Psoas muscle (tissue), 8 donors: ENCODE measurements around the gene NEUROG3. TPM values are rescaled to one million over a fixed set of nuclear protein-coding genes. Genes with fewer than 3 reads are reported as not detected.

ENCODE experiments used
- ATAC-seq, 4 donors: fragments of 200-7000 bp; cut with Tn5 transposase; one replicate each; pipeline ENCODE4 v1.9.1; 2020; ENCODE audit warnings: moderate library complexity in 3 of 4, mild to moderate bottlenecking in 2 of 4
- DNase-seq, 2 donors: peaks; one replicate each; pipeline ENCODE4 v3.0.0-alpha.2; 2020
- H3K27ac ChIP-seq: fragments of 200-600 bp; one replicate; pipeline ENCODE4 v1.8.0; 2022
- H3K27me3 ChIP-seq, 3 donors: fragments of 200-600 bp in 1 of 3; one replicate each; pipeline versions ENCODE4 v1.6.1 to v1.8.0; 2013 to 2022; ENCODE audit warnings: low read length in 2 of 3, mild to moderate bottlenecking in 2 of 3, moderate library complexity in 1 of 3; ENCODE audit not compliant: insufficient read depth in 3 of 3
- H3K36me3 ChIP-seq, 2 donors: fragments of 200-600 bp in 1 of 2; one replicate each; pipeline versions ENCODE4 v1.6.1 to v1.8.0; 2013 to 2022; ENCODE audit warnings: low read depth in 1 of 2, mild to moderate bottlenecking in 1 of 2, moderate library complexity in 1 of 2; ENCODE audit not compliant: insufficient read depth in 1 of 2
- H3K4me1 ChIP-seq: fragments of 200-600 bp; one replicate; pipeline ENCODE4 v1.8.0; 2022
- H3K4me3 ChIP-seq: fragments of 200-600 bp; one replicate; pipeline ENCODE4 v1.8.0; 2022; ENCODE audit warnings: mild to moderate bottlenecking
- H3K9me3 ChIP-seq: fragments of 200-600 bp; one replicate; pipeline ENCODE4 v1.8.0; 2022
- CTCF ChIP-seq: fragments of 200-600 bp; IDR thresholded peaks from one replicate; pipeline ENCODE4 v1.8.0; 2022; ENCODE audit warnings: antibody characterized with exemption
- WGBS, 3 donors: extraction: QIAGEN DNeasy Blood & Tissue Kit; methylation state at CpG; one replicate each; pipeline versions ENCODE4 v1.1.6 to v1.1.7; 2013; 5-methylcytosine and 5-hydroxymethylcytosine counted together
- intact Hi-C, 2 donors: fragments of 100-400 bp; cut with DNase I; formaldehyde crosslinking; loops; one replicate each; pipeline versions ENCODE4 v1.11.0 to v1.14.2; 2022
- polyA plus RNA-seq, 3 donors: library from polyadenylated mRNA; stranded (reverse); fragments of 200-250 nt; gene quantifications; one replicate each; pipeline ENCODE4 v1.2.3, GENCODE V29; 2013
- total RNA-seq, 4 donors: library from RNA; stranded (reverse); fragmentation: NEBNext Ultra II Directional in 2 of 4; extraction: Animal tissue kit (Norgen Biotek cat#: 25700) in 2 of 4; gene quantifications; one replicate each; pipeline versions ENCODE4 v1.2.1 to v1.2.4, GENCODE V29; 2021 to 2023
- donor health status: healthy with polysubstance abuse.
- donor health status: DM: no; HTN: no; CAD: no; lungs with moderate emphysema.
- donor health status: Bipolar disorder and iron deficiency.
- donor health status: healthy.
- donor health status: DM: yes; HTN: yes; CAD: no.
- donor health status: DM: no; HTN: no; CAD: no.
- donor health status: DM: no; HTN: no; CAD: no.
- donor health status: DM: yes; HTN: yes; CAD: no.

Gene NEUROG3
- total and polyA plus RNA-seq, 7 donors = 0.01 TPM; not detected in 6

- Histone ChIP-seq H3K4me1 (no peaks in the 10 kb centered on the region), H3K4me3 (no peak overlapping the region), H3K27me3 (no peaks in the 10 kb centered on the region), H3K36me3 (no peaks in the 10 kb centered on the region), H3K9me3 (no peaks in the 10 kb centered on the region), H3K27ac (no peak overlapping the region)
- intact Hi-C loops = no loop called here
- ATAC-seq (no peak), DNase-seq (no peak)
- TF ChIP-seq CTCF = no peak
- WGBS, 3 donors = 24 to 34% (median 26%) methylated on average over 3 of the region's 3 CpGs
These were observed 15.1 kb upstream of the NEUROG3 start for GRCh38 chr10:69588358-69588757.

DNA sequence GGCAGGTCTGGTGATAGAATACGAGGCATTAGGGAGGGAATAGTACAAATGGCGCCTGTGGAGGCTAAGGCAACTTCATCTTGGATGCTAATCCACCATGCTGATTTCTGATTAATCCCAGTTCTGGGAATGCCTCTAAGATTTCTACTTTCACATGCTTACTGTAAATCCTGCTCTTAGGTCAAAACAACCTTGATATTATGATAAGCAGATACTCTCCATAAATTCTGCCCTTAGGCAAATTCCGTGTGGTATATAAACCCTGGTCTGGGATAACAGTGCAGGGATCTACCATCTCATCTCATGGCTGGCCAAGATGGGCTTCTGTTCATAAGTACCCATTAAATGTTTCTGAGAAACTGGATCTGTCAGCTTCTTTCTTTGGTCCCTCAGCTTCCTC is 11.4 kb upstream of the NEUROG3 start:
- ATAC-seq = no peak
- WGBS, 3 donors = 81 to 85% (median 83%) methylated on average over 3 of the region's 3 CpGs
- no peak for DNase-seq
- intact Hi-C loops = no loop called here
- Histone ChIP-seq H3K4me3 (no peak overlapping the region), H3K9me3 (no peaks in the 10 kb centered on the region), H3K36me3 (no peaks in the 10 kb centered on the region), H3K4me1 (no peaks in the 10 kb centered on the region), H3K27me3 (peaks cover 2 to 16% (median 3%) of the 10 kb centered on the region in 3 donors), H3K27ac (no peak overlapping the region)
- no peak for TF ChIP-seq CTCF

DNA sequence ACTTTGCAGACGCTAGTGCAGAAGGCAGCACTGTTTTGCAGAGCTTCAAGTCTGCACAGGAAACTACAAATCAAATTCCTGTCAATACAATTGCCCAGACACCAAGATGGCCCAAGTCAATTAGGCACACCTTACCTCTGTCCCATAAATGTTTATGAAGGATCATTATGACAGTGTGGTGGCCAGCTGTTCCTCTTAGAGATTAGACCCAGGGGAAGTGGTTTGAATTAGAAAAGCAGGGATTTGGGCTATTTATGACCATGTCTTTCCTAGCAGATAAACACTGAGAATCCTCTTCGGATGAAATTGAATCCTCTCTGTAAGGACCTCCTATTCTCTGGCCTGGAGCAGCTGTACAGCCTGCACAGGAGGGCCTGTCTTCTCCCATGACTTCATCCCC is 9.9 kb upstream of the NEUROG3 start:
- intact Hi-C loops = no loop called here
- H3K27me3 ChIP-seq = peaks cover 3 to 30% (median 9%) of the 10 kb centered on the region in 3 donors
- DNase-seq (no peak), ATAC-seq (no peak)
- no peaks in the 10 kb centered on the region for H3K4me1 ChIP-seq
- no peak overlapping the region for H3K27ac ChIP-seq
- no peaks in the 10 kb centered on the region for H3K36me3 ChIP-seq
- 45 to 52% (median 48%) methylated on average over 2 of the region's 2 CpGs for WGBS, 3 donors
- no peaks in the 10 kb centered on the region for H3K9me3 ChIP-seq
- H3K4me3 ChIP-seq = no peak overlapping the region
- no peak for TF ChIP-seq CTCF

- H3K27me3 ChIP-seq = peaks cover 3 to 57% (median 22%) of the 10 kb centered on the region in 3 donors
- 68 to 74% (median 70%) methylated on average over 5 of the region's 5 CpGs for WGBS, 3 donors
These were observed 7.2 kb upstream of the NEUROG3 start for GRCh38 chr10:69580435-69580834.

More at GRCh38 chr10:69580435-69580834, 7.2 kb upstream of the NEUROG3 start:
- Histone ChIP-seq H3K9me3 (no peaks in the 10 kb centered on the region), H3K36me3 (no peaks in the 10 kb centered on the region), H3K27ac (no peak overlapping the region), H3K4me1 (no peaks in the 10 kb centered on the region), H3K4me3 (no peak overlapping the region)
- no peak for DNase-seq
- intact Hi-C loops = no loop called here
- no peak for TF ChIP-seq CTCF
- no peak for ATAC-seq
